BLaER1 (cell line): ENCODE measurements around the gene PRKN.
"Not testable (repeated sequence)": the region's sequence is repeated elsewhere in the genome, so short reads cannot be mapped to it uniquely, and the experiment has no call there.

ENCODE experiments used
- H3K27ac ChIP-seq: shearing (Covaris generic); formaldehyde crosslinking; 2 replicates; pipeline ENCODE4 v1.8.1; 2022
- H3K27me3 ChIP-seq: shearing (Covaris generic); formaldehyde crosslinking; 2 replicates; pipeline ENCODE4 v1.8.1; 2022
- H3K36me3 ChIP-seq: shearing (Covaris generic); formaldehyde crosslinking; 2 replicates; pipeline ENCODE4 v1.8.1; 2022
- H3K4me1 ChIP-seq: shearing (Covaris generic); formaldehyde crosslinking; 2 replicates; pipeline ENCODE4 v1.8.1; 2022
- H3K4me2 ChIP-seq: shearing (Covaris generic); formaldehyde crosslinking; 2 replicates; pipeline ENCODE4 v1.8.1; 2022
- H3K4me3 ChIP-seq: shearing (Covaris generic); formaldehyde crosslinking; 2 replicates; pipeline ENCODE4 v1.8.1; 2022
- H3K9ac ChIP-seq: shearing (Covaris generic); formaldehyde crosslinking; 2 replicates; pipeline ENCODE4 v1.8.1; 2022
- H3K9me3 ChIP-seq: shearing (Covaris generic); formaldehyde crosslinking; 2 replicates; pipeline ENCODE4 v1.8.1; 2022
- H4K20me1 ChIP-seq: shearing (Covaris generic); formaldehyde crosslinking; 2 replicates; pipeline ENCODE4 v1.8.1; 2022
- Cebpa-rat ChIP-seq: shearing (Covaris generic); IDR thresholded peaks from 2 replicates; pipeline ENCODE4 v1.8.1; 2022

PRKN gene

GRCh38 chr6:162409741-162410691, 317.6 kb downstream of the PRKN start:
- TF ChIP-seq Cebpa-rat = no peak
- no peaks in the 10 kb centered on the region for H4K20me1 ChIP-seq
- no peaks in the 10 kb centered on the region for H3K4me1 ChIP-seq
- no peak overlapping the region for H3K4me2 ChIP-seq
- H3K9ac ChIP-seq = no peak overlapping the region
- no peak overlapping the region for H3K4me3 ChIP-seq
- H3K27ac ChIP-seq = no peak overlapping the region
- no peaks in the 10 kb centered on the region for H3K36me3 ChIP-seq
- H3K27me3 ChIP-seq = no peaks in the 10 kb centered on the region
- no peaks in the 10 kb centered on the region for H3K9me3 ChIP-seq

- H3K4me1 ChIP-seq = no peaks in the 10 kb centered on the region
- no peaks in the 10 kb centered on the region for H4K20me1 ChIP-seq
- no peak overlapping the region for H3K9ac ChIP-seq
- H3K27me3 ChIP-seq = no peaks in the 10 kb centered on the region
- H3K4me3 ChIP-seq = no peak overlapping the region
- TF ChIP-seq Cebpa-rat = no peak
- H3K27ac ChIP-seq = no peak overlapping the region
- H3K36me3 ChIP-seq = no peaks in the 10 kb centered on the region
- H3K9me3 ChIP-seq = no peaks in the 10 kb centered on the region
- no peak overlapping the region for H3K4me2 ChIP-seq
These were observed 318.6 kb downstream of the PRKN start for GRCh38 chr6:162408826-162409535.

- Histone ChIP-seq H3K4me2 (no peak overlapping the region), H4K20me1 (no peaks in the 10 kb centered on the region), H3K9me3 (no peaks in the 10 kb centered on the region), H3K27me3 (no peaks in the 10 kb centered on the region), H3K4me1 (no peaks in the 10 kb centered on the region), H3K4me3 (no peak overlapping the region), H3K9ac (no peak overlapping the region), H3K27ac (no peak overlapping the region), H3K36me3 (no peaks in the 10 kb centered on the region)
- no peak for TF ChIP-seq Cebpa-rat
These were observed 322.6 kb downstream of the PRKN start for GRCh38 chr6:162404951-162405350.

GRCh38 chr6:162403031-162403430, 324.5 kb downstream of the PRKN start:
- Histone ChIP-seq H3K36me3 (no peaks in the 10 kb centered on the region), H3K27me3 (no peaks in the 10 kb centered on the region), H3K9me3 (peaks cover 8% of the 10 kb centered on the region; the same call in 1 of the 2 replicates), H3K4me1 (no peaks in the 10 kb centered on the region), H3K4me3 (no peak overlapping the region), H3K9ac (no peak overlapping the region), H4K20me1 (no peaks in the 10 kb centered on the region), H3K4me2 (no peak overlapping the region), H3K27ac (no peak overlapping the region)
- TF ChIP-seq Cebpa-rat = no peak

GRCh38 chr6:162395181-162395580, 332.4 kb downstream of the PRKN start:
- no peak overlapping the region for H3K4me3 ChIP-seq
- H3K9ac ChIP-seq = no peak overlapping the region
- no peaks in the 10 kb centered on the region for H3K36me3 ChIP-seq
- no peaks in the 10 kb centered on the region for H4K20me1 ChIP-seq
- H3K9me3 ChIP-seq = peaks cover 8% of the 10 kb centered on the region; the same call in 1 of the 2 replicates
- H3K27me3 ChIP-seq = no peaks in the 10 kb centered on the region
- H3K27ac ChIP-seq = no peak overlapping the region
- no peaks in the 10 kb centered on the region for H3K4me1 ChIP-seq
- TF ChIP-seq Cebpa-rat = no peak
- no peak overlapping the region for H3K4me2 ChIP-seq

- not testable (repeated sequence) for H3K4me1 ChIP-seq, H3K27me3 ChIP-seq, H3K36me3 ChIP-seq, H4K20me1 ChIP-seq, H3K4me3 ChIP-seq, H3K27ac ChIP-seq, H3K4me2 ChIP-seq, H3K9ac ChIP-seq, H3K9me3 ChIP-seq
These were observed 336.4 kb downstream of the PRKN start for GRCh38 chr6:162390961-162391811.

GRCh38 chr6:162389343-162390085, 338.1 kb downstream of the PRKN start:
- H3K4me2 ChIP-seq = no peak overlapping the region
- no peak overlapping the region for H3K9ac ChIP-seq
- H4K20me1 ChIP-seq = no peaks in the 10 kb centered on the region
- TF ChIP-seq Cebpa-rat = no peak
- H3K4me1 ChIP-seq = no peaks in the 10 kb centered on the region
- H3K27me3 ChIP-seq = no peaks in the 10 kb centered on the region
- no peak overlapping the region for H3K4me3 ChIP-seq
- no peak overlapping the region for H3K27ac ChIP-seq
- no peaks in the 10 kb centered on the region for H3K9me3 ChIP-seq
- H3K36me3 ChIP-seq = no peaks in the 10 kb centered on the region

- Histone ChIP-seq H3K4me2 (no peak overlapping the region), H3K4me1 (no peaks in the 10 kb centered on the region), H3K36me3 (no peaks in the 10 kb centered on the region), H3K9ac (no peak overlapping the region), H3K27ac (no peak overlapping the region), H3K9me3 (no peaks in the 10 kb centered on the region), H3K27me3 (no peaks in the 10 kb centered on the region), H3K4me3 (no peak overlapping the region), H4K20me1 (no peaks in the 10 kb centered on the region)
- TF ChIP-seq Cebpa-rat = no peak
These were observed 339.2 kb downstream of the PRKN start for GRCh38 chr6:162388383-162388777.

GRCh38 chr6:162387718-162388382, 339.7 kb downstream of the PRKN start:
- Histone ChIP-seq H3K4me1 (no peaks in the 10 kb centered on the region), H3K4me2 (no peak overlapping the region), H3K36me3 (no peaks in the 10 kb centered on the region), H4K20me1 (no peaks in the 10 kb centered on the region), H3K4me3 (no peak overlapping the region), H3K9me3 (no peaks in the 10 kb centered on the region), H3K27me3 (no peaks in the 10 kb centered on the region), H3K9ac (no peak overlapping the region), H3K27ac (no peak overlapping the region)
- no peak for TF ChIP-seq Cebpa-rat
